Activated CD8-positive, alpha-beta T cell treated with anti-CD3 and anti-CD28 coated beads for 36 hours (primary cell): Measurements from ENCODE around the gene RNF187. TPM values are rescaled to one million over a fixed set of nuclear protein-coding genes. Genes with fewer than 3 reads are reported as not detected.

ENCODE experiments used
- ATAC-seq: fragments of 200-7000 bp; cut with Tn5 transposase; one replicate; pipeline ENCODE4 v1.10.0; 2021; ENCODE audit warnings: mild to moderate bottlenecking, moderate library complexity
- CTCF ChIA-PET: fragments of 350-600 bp; sonication (Branson Sonifier 250); formaldehyde crosslinking; loops from one replicate; lab custom pipeline; 2021; ENCODE audit warnings: antibody characterized with exemption; lab: Charles Lee
- POLR2A ChIA-PET: fragments of 350-600 bp; sonication (Branson Sonifier 250); formaldehyde crosslinking; loops from one replicate; lab custom pipeline; 2021; ENCODE audit warnings: antibody characterized with exemption; lab: Charles Lee
- DNase-seq: peaks from one replicate; pipeline ENCODE4 v3.0.0-alpha.2; 2020
- H3K27ac Mint-ChIP-seq: one replicate; pipeline ENCODE4 v1.8.0; 2021; ENCODE audit warnings: mild to moderate bottlenecking, mixed read lengths
- H3K27me3 Mint-ChIP-seq: one replicate; pipeline ENCODE4 v1.8.0; 2021; ENCODE audit warnings: mixed read lengths
- H3K36me3 Mint-ChIP-seq: one replicate; pipeline ENCODE4 v1.8.0; 2021; ENCODE audit warnings: low read depth, mixed read lengths
- H3K4me1 Mint-ChIP-seq: one replicate; pipeline ENCODE4 v1.8.0; 2021; ENCODE audit warnings: low read depth, mixed read lengths
- H3K4me3 Mint-ChIP-seq: one replicate; pipeline ENCODE4 v1.8.0; 2021; ENCODE audit warnings: mild to moderate bottlenecking, moderate library complexity, mixed read lengths
- H3K9me3 Mint-ChIP-seq: one replicate; pipeline ENCODE4 v1.8.0; 2021; ENCODE audit warnings: mixed read lengths
- CTCF ChIP-seq: fragments of 200-600 bp; IDR thresholded peaks from one replicate; pipeline ENCODE4 v1.8.0; 2022; ENCODE audit warnings: antibody characterized with exemption, mild to moderate bottlenecking
- intact Hi-C: fragments of 100-400 bp; cut with micrococcal nuclease; formaldehyde crosslinking; loops from one replicate; pipeline ENCODE4 v1.10.0; 2022
- total RNA-seq, 2 experiments: library from RNA; stranded (reverse); gene quantifications; one replicate each; pipeline ENCODE4 v1.2.3, GENCODE V29; 2021

Gene RNF187
- total RNA-seq, 2 experiments from 2014 or later = 147 TPM

- Mint-ChIP-seq H3K27ac (no peak overlapping the region), H3K36me3 (no peaks in the 10 kb centered on the region), H3K4me1 (peaks cover 36% of the 10 kb centered on the region), H3K4me3 (no peak overlapping the region), H3K27me3 (peaks cover 9% of the 10 kb centered on the region), H3K9me3 (no peaks in the 10 kb centered on the region)
- ChIA-PET CTCF (interaction anchor here (1.3 to 4.6 kb wide), 3 partner anchors 11 to 40 kb away, joined by 3 to 31 read pairs (median 9); no protein-coding TSS in a partner anchor), POLR2A (interaction anchor here (1.7 to 4.9 kb wide), 3 partner anchors 10 to 26 kb away, joined by 6 to 21 read pairs (median 15); partner anchors contain the start of gene RNF187)
- peak; percentile 8 for ATAC-seq
- intact Hi-C loops = no loop called here
- peak; percentile 50 for DNase-seq
- no peak for TF ChIP-seq CTCF
Observed at GRCh38 chr1:228474507-228474906, 12.7 kb upstream of the RNF187 start.

- ATAC-seq = no peak
- intact Hi-C loops = no loop called here
- ChIA-PET POLR2A (interaction anchor here (1.2 to 4.9 kb wide), 3 partner anchors 12 to 25 kb away, joined by 6 to 21 read pairs (median 6); a partner anchor contains a TSS), CTCF (interaction anchor here (1.2 to 1.9 kb wide), 3 partner anchors 11 to 39 kb away, joined by 3 to 9 read pairs (median 3); no protein-coding TSS in a partner anchor)
- no peak overlapping the region for H3K4me3 Mint-ChIP-seq
- H3K27me3 Mint-ChIP-seq = peaks cover 9% of the 10 kb centered on the region
- H3K4me1 Mint-ChIP-seq = peaks cover 42% of the 10 kb centered on the region
- no peak overlapping the region for H3K27ac Mint-ChIP-seq
- TF ChIP-seq CTCF = no peak
- H3K9me3 Mint-ChIP-seq = no peaks in the 10 kb centered on the region
- no peak for DNase-seq
- H3K36me3 Mint-ChIP-seq = no peaks in the 10 kb centered on the region
Observed at GRCh38 chr1:228475812-228476211, 11.4 kb upstream of the RNF187 start.

- no peaks in the 10 kb centered on the region for H3K36me3 Mint-ChIP-seq
- ATAC-seq (no peak), DNase-seq (no peak)
- no peak overlapping the region for H3K27ac Mint-ChIP-seq
- ChIA-PET POLR2A (interaction anchor here (1.3 to 2.1 kb wide), 2 partner anchors 12 to 23 kb away, joined by 4 to 14 read pairs; no protein-coding TSS in a partner anchor), CTCF (no interaction called here)
- H3K27me3 Mint-ChIP-seq = no peaks in the 10 kb centered on the region
- H3K4me3 Mint-ChIP-seq = no peak overlapping the region
- H3K4me1 Mint-ChIP-seq = peaks cover 40% of the 10 kb centered on the region
- intact Hi-C loops = no loop called here
- TF ChIP-seq CTCF = no peak
- H3K9me3 Mint-ChIP-seq = no peaks in the 10 kb centered on the region
Observed at GRCh38 chr1:228477263-228477662, 9.9 kb upstream of the RNF187 start.

- ChIA-PET POLR2A (interaction anchor here (1.5 to 2.1 kb wide), 3 partner anchors 11 to 20 kb away, joined by 7 to 14 read pairs (median 7); a partner anchor contains a TSS), CTCF (interaction anchor here (0.7 kb wide), 1 partner anchor 20 kb away, joined by 3 read pairs; a partner anchor contains a TSS)
- H3K4me1 Mint-ChIP-seq = peaks cover 35% of the 10 kb centered on the region
- no peaks in the 10 kb centered on the region for H3K9me3 Mint-ChIP-seq
- no peak overlapping the region for H3K27ac Mint-ChIP-seq
- no peaks in the 10 kb centered on the region for H3K36me3 Mint-ChIP-seq
- DNase-seq (no peak), ATAC-seq (no peak)
- no peaks in the 10 kb centered on the region for H3K27me3 Mint-ChIP-seq
- intact Hi-C loops = no loop called here
- TF ChIP-seq CTCF = no peak
- no peak overlapping the region for H3K4me3 Mint-ChIP-seq
Observed at GRCh38 chr1:228478326-228478725, 8.9 kb upstream of the RNF187 start.
